MM.1S (cell line): ENCODE results near the gene ATP9A.

Experiments used
- EZH2 ChIP-seq: fragments of 300-600 bp; sonication (generic); optimal IDR thresholded peaks from 2 replicates; pipeline ENCODE3; 2017; ENCODE audit warnings: low read depth, mild to moderate bottlenecking, antibody characterized with exemption, low read length, mixed read lengths
- EZH2phosphoT487 ChIP-seq: fragments of 300-600 bp; sonication (generic); IDR thresholded peaks from 2 replicates; pipeline ENCODE4 v1.6.1; 2018; ENCODE audit warnings: antibody characterized with exemption, low read length
- TF ChIP-seq, protein P1 (sequence below): fragments of 300-600 bp; sonication (generic); IDR thresholded peaks from 2 replicates; pipeline ENCODE4 v1.5.1; 2016; ENCODE audit warnings: antibody characterized with exemption, low read length, mixed read lengths

GRCh38 chr20:51622004-51622874, 146.0 kb downstream of the ATP9A start:
- TF ChIP-seq, protein P1, sequence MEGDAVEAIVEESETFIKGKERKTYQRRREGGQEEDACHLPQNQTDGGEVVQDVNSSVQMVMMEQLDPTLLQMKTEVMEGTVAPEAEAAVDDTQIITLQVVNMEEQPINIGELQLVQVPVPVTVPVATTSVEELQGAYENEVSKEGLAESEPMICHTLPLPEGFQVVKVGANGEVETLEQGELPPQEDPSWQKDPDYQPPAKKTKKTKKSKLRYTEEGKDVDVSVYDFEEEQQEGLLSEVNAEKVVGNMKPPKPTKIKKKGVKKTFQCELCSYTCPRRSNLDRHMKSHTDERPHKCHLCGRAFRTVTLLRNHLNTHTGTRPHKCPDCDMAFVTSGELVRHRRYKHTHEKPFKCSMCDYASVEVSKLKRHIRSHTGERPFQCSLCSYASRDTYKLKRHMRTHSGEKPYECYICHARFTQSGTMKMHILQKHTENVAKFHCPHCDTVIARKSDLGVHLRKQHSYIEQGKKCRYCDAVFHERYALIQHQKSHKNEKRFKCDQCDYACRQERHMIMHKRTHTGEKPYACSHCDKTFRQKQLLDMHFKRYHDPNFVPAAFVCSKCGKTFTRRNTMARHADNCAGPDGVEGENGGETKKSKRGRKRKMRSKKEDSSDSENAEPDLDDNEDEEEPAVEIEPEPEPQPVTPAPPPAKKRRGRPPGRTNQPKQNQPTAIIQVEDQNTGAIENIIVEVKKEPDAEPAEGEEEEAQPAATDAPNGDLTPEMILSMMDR = no peak
- TF ChIP-seq EZH2 (no peak), EZH2phosphoT487 (no peak)
